C1 segment of cervical spinal cord (tissue), 14 donors: ENCODE measurements around the gene SRP68.

Experiments used
- DNase-seq, 14 donors: peaks; one replicate each; lab custom pipeline; 2025; lab: John Stamatoyannopoulos, UW

SRP68 gene

DNA sequence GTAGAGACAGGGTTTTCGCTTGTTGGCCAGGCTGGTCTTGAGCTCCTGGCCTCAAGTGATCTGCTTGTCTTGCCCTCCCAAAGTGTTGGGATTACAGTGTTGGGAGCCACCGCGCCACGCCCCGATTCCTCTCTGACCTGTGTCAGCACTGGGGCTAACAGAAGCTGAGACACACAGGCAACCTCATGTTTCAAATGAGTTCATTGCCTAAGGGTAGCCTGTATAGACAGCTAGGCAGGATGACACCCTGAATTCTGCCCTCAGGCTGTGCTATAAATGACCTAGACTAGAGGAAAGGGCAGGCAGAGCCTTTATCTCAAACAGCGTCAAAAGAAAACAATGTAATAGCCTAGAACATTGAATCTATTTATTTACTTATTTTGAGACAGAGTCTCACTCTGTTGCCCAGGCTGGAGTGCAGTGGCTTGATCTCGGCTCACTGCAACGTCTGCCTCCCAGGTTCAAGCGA is 74.0 kb downstream of the SRP68 start:
- no peak for DNase-seq

DNA sequence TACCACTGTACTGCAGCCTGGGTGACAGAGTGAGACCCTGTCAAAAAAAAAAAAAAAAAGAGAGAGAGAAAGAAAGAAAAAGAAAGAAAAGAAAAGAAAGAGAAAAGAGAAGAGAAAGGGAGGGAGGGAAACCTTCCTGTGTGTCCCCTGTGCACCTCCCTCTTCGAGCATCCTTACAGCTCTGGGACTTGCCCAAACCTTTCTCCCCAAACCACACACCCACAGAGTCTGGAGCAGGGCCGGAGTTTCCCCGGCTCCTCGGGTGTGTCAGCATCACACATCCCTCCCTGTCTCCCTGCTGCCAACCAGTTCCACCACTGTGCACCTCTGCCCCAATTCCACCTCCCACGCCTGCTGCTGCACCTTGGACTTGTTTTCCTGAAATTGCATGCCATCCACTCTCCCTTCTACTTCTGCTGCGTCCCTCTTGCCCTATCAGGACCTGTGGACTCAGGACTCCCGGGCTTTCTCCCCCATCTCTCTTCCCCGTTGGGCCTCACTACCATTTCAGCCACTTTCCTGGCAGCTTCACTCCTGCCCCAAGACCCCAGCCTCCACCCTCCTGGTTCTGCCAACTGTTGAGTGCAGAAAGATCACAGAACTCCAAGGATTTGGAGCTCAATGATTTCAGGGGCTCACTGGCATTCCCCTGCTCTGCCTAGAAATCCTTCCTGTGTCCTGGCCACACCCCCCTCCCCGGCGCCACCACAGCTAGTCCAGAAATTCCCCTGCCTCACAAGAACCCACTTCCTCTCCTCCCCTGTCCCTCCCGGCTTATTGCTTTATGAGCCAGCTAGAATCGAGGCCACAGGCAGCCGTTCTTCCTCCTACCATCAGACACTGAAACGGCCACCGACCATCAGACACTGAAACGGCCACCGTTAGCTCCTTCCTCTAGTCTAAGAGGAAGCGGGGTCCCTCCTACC is 75.4 kb downstream of the SRP68 start:
- DNase-seq, result peak in 1 of 14 donors; percentile 10

DNA sequence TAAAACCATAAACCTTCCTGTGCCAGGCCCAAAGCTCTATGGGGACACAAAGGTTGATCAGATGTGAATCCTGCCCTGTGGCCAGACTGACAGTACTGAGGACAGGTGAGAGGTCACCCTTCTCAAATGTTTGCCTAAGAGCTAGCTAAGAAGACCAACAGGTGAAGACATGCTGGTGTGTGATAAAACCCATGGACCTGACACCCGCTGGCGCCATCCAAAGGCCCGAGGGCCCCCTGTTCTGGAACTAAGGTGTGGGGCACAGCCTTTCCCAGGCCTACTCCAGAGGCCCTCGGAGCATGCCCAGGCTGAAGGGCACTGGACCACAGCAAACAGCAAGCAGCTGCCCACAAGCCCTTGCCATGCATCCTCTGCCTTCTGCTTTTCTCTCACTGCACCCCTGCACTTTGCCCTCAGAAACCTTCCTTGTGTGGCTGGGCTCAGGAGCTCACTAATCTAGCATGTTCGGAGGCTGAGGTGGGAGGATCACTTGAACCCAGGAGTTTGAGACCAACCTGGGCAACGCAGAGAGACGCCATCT is 76.9 kb downstream of the SRP68 start:
- no peak for DNase-seq

DNA sequence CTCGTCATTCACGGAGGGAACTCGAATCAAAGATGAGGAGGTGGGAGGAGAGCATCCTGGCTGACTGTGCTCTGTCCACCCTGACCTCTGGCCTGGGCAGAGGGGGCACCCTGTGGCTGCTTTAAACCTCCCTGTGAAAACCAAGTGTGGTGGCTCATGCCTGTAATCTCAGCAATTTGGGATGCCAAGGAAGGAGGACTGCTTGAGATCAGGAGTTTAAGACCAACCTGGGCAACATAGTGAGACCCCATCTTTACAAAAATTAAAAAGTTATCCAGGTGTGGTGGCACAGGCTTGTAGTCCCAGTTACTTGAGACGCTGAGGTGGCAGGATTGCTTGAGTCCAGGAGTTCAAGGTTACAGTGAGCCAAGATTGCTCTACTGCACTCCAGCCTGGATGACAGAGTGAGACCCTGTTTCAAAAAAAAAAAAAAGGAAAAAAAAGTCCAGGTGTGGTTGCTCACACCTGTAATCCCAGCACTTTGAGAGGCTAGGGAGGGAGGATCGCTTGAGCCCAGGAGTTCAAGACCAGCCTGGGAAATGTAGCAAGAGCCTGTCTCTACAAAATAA is 77.4 kb downstream of the SRP68 start:
- DNase-seq, result no peak

DNA sequence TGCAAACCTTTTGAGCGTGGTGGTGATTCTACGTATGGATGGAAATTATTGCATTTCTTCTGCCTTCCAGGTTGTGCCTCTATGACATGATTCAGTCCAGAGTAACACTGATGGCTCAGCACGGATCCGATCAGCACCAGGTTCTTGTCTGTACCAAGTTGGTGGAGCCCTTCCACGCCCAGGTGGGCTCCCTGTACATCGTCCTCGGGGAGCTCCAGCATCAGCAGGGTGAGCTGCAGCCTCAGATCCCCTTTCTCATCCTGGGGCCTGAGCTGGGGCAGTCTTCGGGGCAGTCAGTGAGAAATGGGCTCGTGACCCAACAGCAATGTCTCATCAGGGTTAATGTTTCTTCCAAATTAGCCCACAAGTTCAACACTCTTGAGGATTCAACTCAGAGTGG is 80.9 kb downstream of the SRP68 start:
- no peak for DNase-seq
